GM19463 (cell line): ENCODE data around the gene MAN1A1.

Source experiments
- ATAC-seq: cut with Tn5 transposase; IDR thresholded peaks from one replicate; pipeline ENCODE4 v1.9.1; 2021; ENCODE audit warnings: mild to moderate bottlenecking, moderate library complexity; ENCODE audit not compliant: unreplicated experiment

MAN1A1 gene

DNA sequence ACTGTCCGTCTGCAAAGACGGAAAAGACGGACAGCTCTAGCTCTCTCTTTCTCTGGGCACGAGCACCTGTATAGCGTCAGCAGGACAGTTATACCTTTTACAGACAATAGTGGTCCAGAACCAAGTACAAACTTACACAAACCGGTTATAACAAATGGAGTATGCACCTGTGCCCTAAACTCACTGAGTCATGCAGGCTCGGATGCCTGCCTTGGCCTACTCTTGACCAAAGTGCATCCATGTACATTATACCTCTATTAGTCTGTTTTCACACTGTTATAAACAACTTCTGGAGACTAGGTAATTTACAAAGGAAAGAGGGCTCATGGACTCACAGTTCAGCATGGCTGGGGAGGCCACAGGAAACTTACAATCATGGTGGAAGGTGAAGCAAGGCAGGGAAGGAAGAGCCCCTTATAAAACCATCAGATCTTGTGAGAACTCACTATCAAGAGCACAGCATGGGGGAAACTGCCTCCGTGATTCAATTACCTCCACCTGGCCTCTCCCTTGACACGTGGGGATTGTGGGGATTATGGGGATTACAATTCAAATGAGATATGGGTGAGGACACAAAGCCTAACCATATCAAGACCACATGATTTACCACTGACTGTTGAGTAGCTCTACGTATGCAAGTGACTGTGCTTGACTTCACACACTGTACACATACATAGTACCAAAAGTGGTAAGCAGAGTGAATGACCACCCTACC, 23.1 kb downstream of the MAN1A1 start:
- no peak for ATAC-seq

DNA sequence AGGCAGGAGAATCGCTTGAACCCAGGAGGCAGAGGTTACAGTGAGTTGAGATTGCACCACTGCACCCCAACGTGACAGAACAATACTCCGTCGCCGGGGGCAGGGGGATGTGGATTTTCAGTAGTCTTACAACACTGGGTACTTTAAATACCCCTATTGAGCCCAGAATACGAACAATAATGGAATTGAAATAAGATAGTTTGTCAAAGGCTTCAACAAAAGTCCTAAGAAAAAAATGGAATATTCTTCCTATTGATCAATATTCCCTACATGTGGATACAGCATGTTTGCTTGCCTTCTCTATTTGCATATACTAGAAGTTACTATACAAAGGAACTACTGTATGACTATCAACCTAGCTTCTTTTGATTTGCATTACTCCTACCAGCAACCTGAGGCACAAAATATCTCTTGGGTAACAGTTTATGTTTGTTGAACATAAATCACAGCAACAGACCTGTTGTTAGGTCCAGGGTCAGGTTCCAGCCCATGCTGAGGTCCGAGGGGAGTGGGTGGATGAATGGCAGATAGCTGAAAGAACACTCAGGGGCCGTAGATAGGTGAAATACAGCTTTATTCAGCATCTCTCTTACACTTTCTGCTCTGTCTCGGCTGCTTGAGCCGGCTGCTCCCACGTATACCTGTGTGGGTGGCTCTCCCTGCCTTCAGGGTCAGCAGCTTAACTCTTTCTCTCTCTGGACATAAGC, 23.8 kb downstream of the MAN1A1 start:
- no peak for ATAC-seq

DNA sequence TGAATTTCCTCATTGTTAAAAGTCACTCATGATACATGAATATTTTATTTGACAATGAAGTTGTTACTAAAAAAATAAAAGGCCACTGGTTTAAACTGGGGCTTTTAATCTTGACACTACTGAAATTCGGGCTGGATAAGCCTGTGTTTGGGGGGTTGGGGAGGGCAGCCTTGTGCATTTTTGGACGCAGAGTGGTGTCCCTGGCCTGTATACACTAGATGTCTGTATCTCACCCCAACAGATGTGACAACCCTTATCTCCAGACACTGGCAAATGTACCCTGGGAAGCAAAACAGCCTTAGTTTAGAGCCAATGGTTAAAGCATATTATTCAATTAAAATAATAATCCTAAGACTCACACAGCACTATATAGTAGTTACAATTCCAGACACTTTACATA, 24.8 kb downstream of the MAN1A1 start:
- no peak for ATAC-seq

DNA sequence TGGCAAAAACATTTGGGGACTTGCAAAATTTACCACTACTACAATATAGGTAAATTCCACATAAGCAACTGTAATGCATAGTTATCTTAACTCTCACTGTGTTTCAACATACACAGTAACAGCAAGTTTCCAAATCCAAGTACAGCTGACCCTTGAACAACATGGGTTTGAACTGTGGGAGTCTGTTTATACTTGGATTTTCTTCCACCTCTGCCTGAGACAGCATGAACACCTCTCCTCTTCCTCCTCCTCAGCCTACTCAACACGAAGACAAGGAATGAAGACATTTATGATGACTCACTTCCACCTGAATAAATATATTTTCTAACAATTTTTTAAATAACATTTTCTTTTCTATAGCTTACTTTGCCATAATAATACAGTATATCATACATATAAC, 25.6 kb downstream of the MAN1A1 start:
- ATAC-seq = no peak

DNA sequence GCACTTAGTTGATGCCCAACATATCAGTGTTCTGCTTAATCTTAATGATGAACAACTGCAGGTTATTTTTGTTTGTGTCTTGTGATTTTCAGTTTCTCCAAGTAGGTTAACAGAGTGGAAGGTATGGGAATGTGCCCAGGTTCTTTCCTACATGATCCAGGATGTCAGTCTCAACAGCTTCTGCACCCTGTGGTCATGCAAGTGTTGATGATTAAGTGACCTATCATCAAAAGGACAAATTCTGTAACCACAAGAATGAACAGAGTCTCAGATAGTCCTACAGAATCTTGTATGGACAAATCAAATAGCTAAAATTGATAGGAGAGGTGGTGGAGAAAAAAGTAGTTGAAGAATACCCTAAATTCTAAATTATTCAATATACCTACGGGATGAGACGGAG, 26.1 kb downstream of the MAN1A1 start:
- no peak for ATAC-seq

DNA sequence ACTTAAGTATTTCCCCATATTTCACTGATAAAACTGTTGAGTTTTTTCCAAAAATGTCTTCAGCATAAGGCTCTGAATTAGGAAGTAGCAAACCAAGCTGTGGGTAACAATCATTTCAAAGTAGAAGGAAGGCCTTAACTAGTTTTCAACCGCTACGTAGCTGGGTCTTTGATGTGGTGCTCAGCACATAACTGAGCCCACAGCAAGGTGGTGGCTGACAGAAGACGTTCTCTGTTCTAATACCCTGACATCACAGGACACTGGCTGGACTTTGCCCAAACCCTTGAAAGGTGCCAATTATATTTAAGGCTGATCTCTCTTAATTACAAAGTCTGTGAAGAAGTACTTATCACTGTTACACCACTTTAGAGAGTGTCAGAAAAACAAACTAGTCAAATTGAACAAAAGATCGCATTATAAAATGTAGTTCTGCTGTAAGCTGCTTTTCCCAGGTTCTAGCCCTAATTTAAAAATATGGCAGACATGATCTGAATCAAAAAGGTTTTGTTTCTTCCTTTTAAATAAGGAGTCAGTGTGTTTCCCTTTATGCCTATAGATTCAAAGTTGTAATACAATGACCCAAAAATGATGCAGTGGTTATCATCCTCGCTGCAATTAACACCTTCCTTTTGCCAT, 26.7 kb downstream of the MAN1A1 start:
- no peak for ATAC-seq

DNA sequence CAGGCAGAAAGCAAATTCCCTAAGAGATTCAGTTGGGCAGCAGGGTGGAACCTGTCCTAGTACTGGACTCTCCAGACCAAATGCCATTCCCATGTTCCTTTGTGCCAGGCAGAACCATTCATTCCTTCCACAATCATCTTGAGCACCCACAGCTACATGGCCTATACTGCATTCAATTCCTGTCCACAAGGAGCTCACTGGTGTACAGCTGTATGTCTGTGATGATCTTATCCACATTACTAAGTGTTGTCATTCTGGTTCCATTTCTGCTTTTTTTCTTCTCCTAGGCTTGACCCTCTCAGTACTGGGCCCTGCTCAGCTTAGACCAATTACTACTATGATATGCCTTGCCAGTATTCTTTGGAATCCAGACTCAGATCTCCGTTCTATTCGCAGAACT, 27.5 kb downstream of the MAN1A1 start:
- ATAC-seq = peak; percentile 43

DNA sequence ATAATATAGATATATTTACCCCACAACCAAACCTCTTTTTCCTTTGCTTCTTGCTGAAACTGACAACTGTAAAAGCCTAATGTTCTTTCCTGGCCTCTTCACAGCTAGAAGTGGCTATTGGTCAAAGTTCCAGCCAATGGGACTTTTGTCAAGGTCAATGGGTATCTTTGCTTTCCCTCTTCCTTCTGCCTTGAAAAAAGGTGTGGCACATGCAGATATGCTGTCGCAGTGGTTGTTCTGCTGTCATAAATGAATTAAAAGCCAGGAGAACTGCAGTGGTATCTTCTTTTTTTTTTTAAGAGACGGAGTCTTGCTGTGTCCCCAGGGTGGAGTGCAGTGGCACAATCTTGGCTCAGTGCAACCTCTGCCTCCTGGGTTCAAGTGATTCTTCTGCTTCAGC, 29.9 kb downstream of the MAN1A1 start:
- ATAC-seq = no peak

DNA sequence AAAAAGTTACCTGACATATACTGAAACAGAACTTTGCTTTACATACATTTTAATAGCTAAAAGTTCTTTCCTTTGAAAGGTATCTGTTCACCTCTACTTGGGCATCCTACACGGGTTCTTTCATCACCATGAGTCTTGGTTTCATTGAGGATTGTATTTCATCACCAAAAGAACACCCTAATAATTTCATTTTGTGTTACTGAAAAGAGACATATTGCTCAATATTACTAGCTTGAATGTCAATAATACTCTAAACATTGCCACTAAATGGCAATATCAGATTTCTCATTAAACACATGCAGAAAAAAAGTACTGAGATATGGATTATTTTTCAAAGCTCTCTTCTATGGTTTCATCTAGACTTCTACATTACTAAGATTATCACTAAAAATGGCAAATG, 30.8 kb downstream of the MAN1A1 start:
- ATAC-seq = no peak

DNA sequence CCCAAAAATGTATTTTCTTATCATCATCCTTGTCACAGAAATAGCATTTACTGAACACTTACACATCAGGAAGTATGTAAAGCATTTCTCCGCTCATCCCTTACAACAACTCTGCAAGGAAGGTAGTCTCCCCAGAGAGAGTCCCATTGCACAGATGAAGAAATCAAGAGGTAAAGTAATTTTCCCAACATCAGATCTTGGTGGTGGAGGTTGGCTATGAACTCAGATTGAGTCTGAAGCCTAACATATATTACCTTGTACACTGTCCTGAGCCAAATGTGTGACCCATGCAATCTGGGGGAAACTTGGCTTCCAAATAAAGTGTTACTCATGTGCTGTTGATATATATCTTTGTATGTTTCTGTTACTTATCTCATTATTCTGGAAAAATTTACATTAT, 31.4 kb downstream of the MAN1A1 start:
- no peak for ATAC-seq

DNA sequence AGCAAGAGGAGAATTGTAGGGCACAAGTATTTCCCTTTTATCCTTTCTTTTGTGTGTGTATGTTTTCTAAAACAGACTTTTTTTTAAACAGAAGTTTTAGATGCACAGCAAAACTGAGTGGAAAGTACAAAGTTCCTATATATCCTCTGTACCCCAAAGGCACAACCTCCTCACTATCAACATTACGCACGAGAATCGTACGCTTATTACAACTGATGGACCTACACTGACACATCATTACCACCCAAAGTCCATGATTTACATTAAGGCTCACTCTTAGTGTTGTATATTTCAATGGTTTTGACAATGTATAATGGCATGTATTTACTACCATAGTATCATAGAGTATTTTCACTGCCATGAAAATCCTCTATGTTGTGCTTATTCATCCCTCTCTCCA, 32.6 kb downstream of the MAN1A1 start:
- no peak for ATAC-seq

DNA sequence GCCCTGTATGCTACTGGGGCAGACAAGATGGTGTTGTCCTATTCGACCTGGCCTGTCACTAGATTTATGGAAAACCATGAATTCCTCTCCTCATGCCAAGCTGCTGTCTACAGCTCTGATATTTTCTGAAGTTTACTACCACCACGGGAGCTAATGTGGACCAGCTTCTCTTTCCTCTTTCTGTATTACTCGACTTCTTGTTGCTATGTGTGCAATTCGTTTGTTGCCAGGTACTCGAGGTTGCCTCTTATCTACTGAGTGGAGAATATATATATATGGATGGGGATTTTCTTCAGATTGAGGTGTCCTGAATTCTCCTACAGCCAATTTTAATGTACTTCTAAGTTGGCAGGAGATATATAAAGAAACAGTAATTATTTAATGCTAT, 34.7 kb downstream of the MAN1A1 start:
- peak; percentile 42 for ATAC-seq

DNA sequence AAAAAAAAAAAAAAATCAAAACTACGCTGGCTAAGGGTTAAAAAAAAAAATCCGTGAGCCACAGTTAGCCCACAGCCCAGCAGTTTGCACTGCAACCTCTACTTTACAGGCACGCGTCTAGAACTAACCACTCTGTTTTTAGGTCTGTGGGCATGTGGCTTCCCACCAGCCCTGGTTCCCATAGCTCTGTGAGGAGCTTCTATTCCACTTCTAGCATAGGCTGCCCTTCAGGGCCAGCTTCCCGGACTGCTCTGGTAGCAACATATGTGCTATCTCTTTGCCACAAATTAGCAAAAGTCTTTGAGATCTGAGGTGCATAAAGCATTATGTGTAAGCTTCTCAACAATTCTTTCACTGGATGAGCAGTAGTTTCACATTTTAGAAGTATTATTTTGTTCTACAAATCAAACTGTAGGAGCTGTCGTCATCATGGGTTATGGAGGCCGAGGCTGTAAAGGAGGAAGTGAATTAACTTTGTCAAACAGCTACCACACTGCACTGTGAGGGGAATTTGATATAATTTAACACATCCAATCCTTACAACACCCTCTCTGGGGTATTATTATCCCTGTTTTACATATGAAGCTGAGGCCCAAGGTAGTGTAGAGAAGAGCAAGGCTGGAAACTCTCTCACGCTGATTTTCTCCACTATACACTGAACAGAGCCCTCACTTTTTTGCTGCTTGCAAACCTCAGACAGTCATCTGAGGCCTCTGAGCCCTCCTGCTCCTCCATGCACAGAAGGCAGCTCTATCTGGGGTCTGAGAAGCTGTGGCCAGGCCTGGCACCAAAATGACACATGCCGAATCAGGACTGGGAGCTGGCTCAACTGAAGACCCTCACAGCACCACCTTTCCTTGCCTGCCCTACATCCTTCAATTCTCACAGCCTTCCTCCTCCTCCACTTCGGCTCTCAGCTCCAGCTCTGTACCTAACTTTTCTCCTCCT, 35.4 kb downstream of the MAN1A1 start:
- peak; percentile 44 for ATAC-seq

DNA sequence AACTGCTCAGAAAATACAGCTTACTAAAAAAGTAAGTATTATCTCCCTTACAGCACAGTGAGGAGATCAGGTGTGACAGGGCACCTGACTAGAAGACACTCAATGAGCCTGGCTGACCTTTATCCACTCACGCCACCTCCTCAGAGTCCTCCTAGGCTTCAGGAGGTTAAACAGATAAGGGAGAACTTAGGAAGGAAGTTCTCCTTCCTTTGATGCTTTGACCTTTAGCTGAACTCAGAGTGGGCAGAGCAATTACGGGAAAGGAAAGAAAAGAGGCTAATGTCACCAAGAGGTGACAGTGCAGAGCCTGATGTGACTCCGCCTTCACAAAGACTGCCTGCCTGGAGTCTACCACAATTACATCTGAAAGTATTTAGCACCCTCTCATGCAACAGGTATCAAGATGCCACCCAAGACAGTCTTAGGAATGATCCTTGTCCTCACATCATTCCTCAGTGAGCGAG, 36.7 kb downstream of the MAN1A1 start:
- peak; percentile 49 for ATAC-seq

DNA sequence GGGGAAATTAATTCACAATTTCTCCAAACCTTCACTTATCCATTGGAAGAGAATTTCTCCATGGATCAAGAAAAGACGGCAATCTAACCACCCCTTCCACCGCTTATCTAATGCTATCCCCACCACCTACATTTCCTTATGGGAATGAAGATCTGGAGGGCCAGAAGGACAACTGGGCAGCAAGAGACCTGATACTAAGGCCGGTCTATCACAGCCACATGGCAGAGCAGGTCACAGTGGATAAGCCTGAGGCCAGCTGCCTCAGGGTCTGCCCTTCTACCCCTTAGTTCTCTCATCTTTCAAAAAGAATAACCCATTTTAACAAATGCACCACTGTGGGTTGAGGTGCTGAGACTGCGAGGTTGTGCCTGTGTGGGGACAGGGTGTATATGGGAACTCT, 37.1 kb downstream of the MAN1A1 start:
- ATAC-seq = no peak

DNA sequence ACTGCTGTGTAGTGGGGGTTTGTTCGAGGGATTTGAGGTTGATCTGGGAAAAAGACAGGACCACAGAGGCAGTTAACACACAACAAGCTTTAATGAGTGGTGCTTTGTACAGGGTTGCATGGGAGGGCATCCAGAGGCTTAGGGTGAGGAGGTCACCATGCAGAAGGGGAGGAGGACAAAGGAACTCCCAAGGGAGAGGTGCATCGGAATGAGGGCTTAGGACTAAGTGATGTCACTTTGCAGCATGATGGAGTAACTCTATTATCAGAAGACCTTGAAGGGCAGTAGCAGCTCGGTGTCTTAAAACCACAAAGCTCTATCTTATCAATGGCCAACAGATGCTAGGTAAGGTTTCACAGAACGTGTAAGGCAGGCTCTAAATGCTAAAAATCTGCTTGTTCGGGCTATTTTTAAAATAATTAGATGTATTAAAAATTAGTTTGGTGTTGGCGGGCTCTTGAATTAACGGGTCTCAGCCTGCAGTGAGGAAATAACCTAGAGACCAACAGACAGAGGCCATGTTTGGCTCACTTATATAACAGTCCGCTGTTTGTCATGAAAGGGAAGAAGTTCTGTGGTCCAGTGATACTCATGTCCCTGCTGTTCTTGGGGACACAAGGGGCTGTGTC, 37.9 kb downstream of the MAN1A1 start:
- no peak for ATAC-seq

DNA sequence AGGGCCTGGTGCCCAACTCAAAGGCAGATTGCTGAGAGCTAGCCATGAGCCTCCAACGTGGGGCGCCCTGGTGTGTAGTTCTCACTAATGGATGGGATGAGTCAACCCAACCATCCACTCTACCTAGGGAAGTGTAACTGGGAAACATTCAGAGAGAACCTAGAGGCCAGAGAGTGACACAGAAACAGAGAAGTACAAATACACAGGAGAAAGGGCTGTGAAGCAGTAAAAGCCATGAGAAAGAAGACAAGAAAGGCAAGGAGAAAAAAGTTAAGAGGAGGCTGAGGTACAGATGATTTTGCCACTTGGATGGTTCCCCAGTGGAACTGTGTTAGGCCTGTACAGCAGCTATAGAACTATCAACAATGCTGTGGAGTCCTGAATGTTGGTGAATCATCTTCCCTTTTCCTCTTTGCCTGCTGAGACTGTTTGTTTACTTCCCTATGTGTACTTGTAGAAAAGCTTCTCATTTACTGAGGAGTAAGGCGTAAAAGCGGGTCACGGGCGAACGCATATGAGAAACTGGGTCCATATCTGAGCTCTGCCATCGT, 39.0 kb downstream of the MAN1A1 start:
- ATAC-seq = no peak

DNA sequence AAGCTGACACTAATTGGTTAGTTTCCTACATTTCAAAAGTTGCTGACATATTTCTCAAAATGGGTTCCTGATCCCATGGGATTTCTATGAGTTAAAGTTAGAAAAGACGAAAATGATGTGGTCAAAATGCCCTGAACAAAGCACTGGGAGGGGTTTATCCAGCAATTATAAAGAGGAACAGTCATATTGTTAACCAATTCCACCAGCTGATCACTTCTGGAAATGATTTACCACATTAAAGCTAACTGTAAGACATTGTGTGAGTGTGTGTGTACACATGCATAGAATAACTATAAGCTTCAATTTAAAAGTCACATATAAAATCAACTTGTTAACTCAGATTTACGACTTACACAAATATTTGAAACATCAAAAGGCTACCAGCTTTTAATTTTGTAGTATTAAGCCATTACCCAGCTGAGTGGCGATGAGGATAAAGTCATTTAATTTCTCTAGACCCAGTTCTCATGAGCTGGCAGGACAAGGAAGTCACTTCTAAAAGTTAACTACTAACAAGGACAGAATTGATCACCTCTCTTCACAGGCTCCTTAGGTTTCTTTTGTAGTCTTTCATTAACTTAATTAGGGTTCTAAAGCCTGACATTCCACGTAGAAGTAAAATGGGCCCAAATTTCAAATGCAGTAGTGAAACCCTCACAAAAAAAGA, 40.4 kb downstream of the MAN1A1 start:
- peak; percentile 27 for ATAC-seq

DNA sequence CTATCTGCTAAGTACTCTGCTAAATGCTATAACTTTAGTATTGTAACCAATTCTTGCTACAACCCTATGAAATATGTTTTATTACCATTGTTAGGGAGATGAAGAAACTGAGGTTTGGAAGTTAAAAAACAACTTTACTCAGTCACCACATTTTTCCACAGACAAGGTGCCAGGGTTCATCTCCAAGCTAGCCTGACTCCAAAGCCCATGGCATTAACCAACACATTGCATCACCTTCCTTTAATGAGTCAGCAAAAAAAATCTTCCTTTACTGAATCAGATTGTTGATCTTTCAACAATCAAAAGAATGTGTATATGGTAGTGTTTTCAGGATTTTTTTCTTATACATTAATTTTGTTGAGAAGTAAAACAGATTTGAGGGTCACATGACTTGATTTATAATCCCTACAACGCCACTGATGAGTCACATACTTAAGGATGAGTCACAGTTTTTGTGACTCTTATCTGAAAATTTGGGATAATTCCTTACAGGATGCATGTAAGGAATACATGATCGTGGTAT, 41.5 kb downstream of the MAN1A1 start:
- no peak for ATAC-seq
